GM12878 (cell line): ENCODE results near the gene BRICD5. TPM values are rescaled to one million over a fixed set of nuclear protein-coding genes. Genes with fewer than 3 reads are reported as not detected.

Experiments
- ATAC-seq: fragments of 200-7000 bp; cut with Tn5 transposase; 3 replicates; pipeline ENCODE4 v1.9.1; 2020; ENCODE audit warnings: mild to moderate bottlenecking, moderate library complexity
- BruUV-seq: library from RNA; stranded (reverse); fragments of 400-500 nt; replicated peaks from 2 replicates; lab custom pipeline; 2021; lab: Mats Ljungman, UMichigan
- CTCF ChIA-PET: fragments of 300-600 bp; sonication (Branson Sonifier 250); formaldehyde crosslinking; extraction: SDS; loops from one replicate; lab custom pipeline; 2021; ENCODE audit warnings: inconsistent platforms; lab: Yijun Ruan, JAX
- POLR2A ChIA-PET: fragments of 350-600 bp; formaldehyde crosslinking; extraction: SDS; loops from one replicate; lab custom pipeline; 2021; ENCODE audit warnings: inconsistent platforms; lab: Charles Lee
- RAD21 ChIA-PET: fragments of 300-600 bp; sonication (Branson Sonifier 250); formaldehyde crosslinking; loops from one replicate; lab custom pipeline; 2023; ENCODE audit warnings: antibody characterized with exemption; ENCODE audit not compliant: unreplicated experiment; lab: Charles Lee
- SMC1A ChIA-PET: fragments of 300-600 bp; sonication (Branson Sonifier 250); formaldehyde crosslinking; loops from one replicate; lab custom pipeline; 2023; ENCODE audit not compliant: unreplicated experiment, uncharacterized antibody; lab: Charles Lee
- DNase-seq: peaks from one replicate; pipeline ENCODE4 v3.0.0-alpha.2; 2011; ENCODE audit warnings: low read depth, low spot score
- FAIRE-seq: peaks from 3 replicates; lab custom pipeline; 2011; peaks lifted over from hg19 to GRCh38; lab: Jason Lieb, UNC
- H2AFZ ChIP-seq: 2 replicates; pipeline ENCODE4 v1.6.0; 2011; ENCODE audit warnings: low read depth, low read length, control low read depth; ENCODE audit not compliant: control insufficient read depth
- H3K27ac ChIP-seq: 2 replicates; pipeline ENCODE4 v1.5.1; 2011; ENCODE audit warnings: control low read depth; ENCODE audit not compliant: control insufficient read depth, insufficient read depth
- H3K27me3 ChIP-seq, 2 experiments: replicated peaks in 1 of 2; 2 replicates each; pipeline versions ENCODE4 v1.6.0 to v1.6.1; 2011; ENCODE audit warnings: low read length in 1 of 2; ENCODE audit not compliant: control insufficient read depth in 2 of 2, insufficient read depth in 2 of 2
- H3K36me3 ChIP-seq, 2 experiments: 2 replicates each; pipeline ENCODE4 v1.5.1; 2011; ENCODE audit warnings: low read length in 1 of 2; ENCODE audit not compliant: control insufficient read depth in 2 of 2, insufficient read depth in 2 of 2
- H3K4me1 ChIP-seq: 2 replicates; pipeline ENCODE4 v1.6.1; 2011; ENCODE audit warnings: mild to moderate bottlenecking, low read length, moderate library complexity, mixed read lengths; ENCODE audit not compliant: control insufficient read depth, insufficient read depth
- H3K4me2 ChIP-seq: 2 replicates; pipeline ENCODE4 v1.6.0; 2011; ENCODE audit warnings: control low read depth; ENCODE audit not compliant: control insufficient read depth, insufficient read depth
- H3K4me3 ChIP-seq: fragments of 200-600 bp; sonication (generic); 2 replicates; pipeline ENCODE4 v1.5.1; 2016
- H3K79me2 ChIP-seq: 2 replicates; pipeline ENCODE4 v1.6.0; 2011; ENCODE audit warnings: low read length; ENCODE audit not compliant: control insufficient read depth, insufficient read depth
- H3K9ac ChIP-seq: 2 replicates; pipeline ENCODE4 v1.8.0; 2011; ENCODE audit warnings: low read length, control low read depth, mixed read lengths; ENCODE audit not compliant: control insufficient read depth, insufficient read depth
- H3K9me3 ChIP-seq: replicated peaks from 3 replicates; pipeline ENCODE4 v1.5.1; 2011; ENCODE audit warnings: mild to moderate bottlenecking, low read length; ENCODE audit not compliant: control insufficient read depth, insufficient read depth
- H4K20me1 ChIP-seq: 2 replicates; pipeline ENCODE4 v1.6.0; 2011; ENCODE audit not compliant: control insufficient read depth, insufficient read depth
- CHD2 ChIP-seq: IDR thresholded peaks from 2 replicates; pipeline ENCODE4 v1.6.1; 2011; ENCODE audit warnings: low read depth, low read length, improper control_type of control experiment, borderline replicate concordance
- IRF3 ChIP-seq: fragments of 450-650 bp; IDR thresholded peaks from 2 replicates; pipeline ENCODE4 v1.6.1; 2014; ENCODE audit warnings: mild to moderate bottlenecking
- MEF2A ChIP-seq: IDR thresholded peaks from 2 replicates; pipeline ENCODE4 v1.6.1; 2011; ENCODE audit warnings: low read depth, mild to moderate bottlenecking, low read length, moderate library complexity; ENCODE audit not compliant: insufficient read depth
- SREBF1 ChIP-seq: IDR thresholded peaks from 2 replicates; pipeline ENCODE4 v1.6.1; 2012; ENCODE audit warnings: mild to moderate bottlenecking, low read length
- ZSCAN29 ChIP-seq: fragments of 450-650 bp; IDR thresholded peaks from 2 replicates; pipeline ENCODE4 v1.6.1; 2017; ENCODE audit warnings: mild to moderate bottlenecking, moderate library complexity
- WGBS: methylation state at CpG from one replicate; pipeline ENCODE4 v1.1.6; 2016; ENCODE audit warnings: low lambda C conversion rate; ENCODE audit not compliant: insufficient replicate concordance, insufficient coverage; ENCODE audit errors: missing lambda C conversion rate; 5-methylcytosine and 5-hydroxymethylcytosine counted together
- in situ Hi-C: fragments of 300-500 bp; cut with MboI; formaldehyde crosslinking; loops from 9 replicates; pipeline ENCODE4 v1.14.3; 2018; ENCODE audit warnings: mixed read lengths
- intact Hi-C: fragments of 100-400 bp; cut with micrococcal nuclease; formaldehyde crosslinking; loops from one replicate; pipeline ENCODE4 v1.14.2; 2022; ENCODE audit not compliant: unreplicated experiment
- polyA plus RNA-seq, 11 experiments: library from polyadenylated mRNA; depleted of rRNA in 4 of 11; unstranded in 6 of 11; stranded (reverse) in 5 of 11; fragments of >200 nt; fragmentation: Nextera tagmentation in 4 of 11; fragmentation: Illumina TruSeq in 1 of 11; extraction: Ambion mirVana in 4 of 11; extraction: Trizol in 1 of 11; gene quantifications; 1 replicate in 1 of 11; 2 replicates in 10 of 11; pipeline versions ENCODE4 v1.2.1 to v1.2.3, GENCODE V29; 2011 to 2016; ENCODE audit warnings: inconsistent platforms in 2 of 11, missing spikeins in 2 of 11, low read depth in 1 of 11
- total RNA-seq, 4 experiments: library from RNA; depleted of rRNA in 3 of 4; stranded (reverse); fragments of >200 nt in 3 of 4; fragmentation: Illumina TruSeq in 1 of 4; extraction: Trizol in 1 of 4; gene quantifications; 2 replicates each; pipeline versions ENCODE4 v1.2.1 to v1.2.3, GENCODE V29; 2013 to 2021

The BRICD5 gene
- total and polyA plus RNA-seq, 10 of the 15 experiments (the other 5 are each of a cell fraction or from before 2014, with no cell fraction given): 0.58 to 11.6 (median 1.5) TPM; not detected in 1

- H3K9ac ChIP-seq: no peak overlapping the region
- H3K4me2 ChIP-seq: no peak overlapping the region
- no peak overlapping the region for H3K4me3 ChIP-seq
- no peaks in the 10 kb centered on the region for H3K79me2 ChIP-seq
- no peak for DNase-seq
- no peak overlapping the region for H3K27ac ChIP-seq
- intact Hi-C loops: no loop called here
- no peaks in the 10 kb centered on the region for H3K9me3 ChIP-seq
- peaks cover 0 to 34% of the 10 kb centered on the region in 2 experiments; a peak in 3 of 4 replicates for H3K36me3 ChIP-seq
- in situ Hi-C loops: no loop called here
- SMC1A ChIA-PET: no interaction called here
- no peaks in the 10 kb centered on the region for H4K20me1 ChIP-seq
- no peak for FAIRE-seq
- RAD21 ChIA-PET: interaction anchor here (0.7 kb wide), 1 partner anchor 368 kb away, joined by 4 read pairs; no protein-coding TSS in a partner anchor
- no peaks in the 10 kb centered on the region for H3K4me1 ChIP-seq
- 89% methylated on average over 8 of the region's 18 CpGs for WGBS
- no peak overlapping the region for H2AFZ ChIP-seq
- POLR2A ChIA-PET: no interaction called here
- ATAC-seq: no peak
- H3K27me3 ChIP-seq: no peaks in the 10 kb centered on the region
- BruUV-seq: no TSS peak
- CTCF ChIA-PET: no interaction called here
- TF ChIP-seq CHD2 (no peak), ZSCAN29 (no peak), IRF3 (no peak), SREBF1 (no peak), MEF2A (no peak)
- TF ChIP-seq, all 136 proteins: peak for 0
These were observed 24.1 kb upstream of the BRICD5 start for GRCh38 chr16:2234813-2235170.
